HCEC 1CT (cell line): ENCODE data around the gene PIGR.
A peak's percentile ranks its signal among the peaks of the same experiment; 100 is the strongest.

ENCODE experiments used
- DNase-seq: peaks from one replicate; pipeline ENCODE4 v3.0.0-alpha.2; 2017

The PIGR gene

GRCh38 chr1:206946261-206946660 lies at the start of gene PIGR:
Gene PIGR, minus strand, starts transcription at chr1:206946466. Its CDS starts 5,935 bp downstream, at chr1:206940531.
- no peak for DNase-seq

GRCh38 chr1:206992790-206993189 lies 46.5 kb upstream of the PIGR start:
- no peak for DNase-seq

- DNase-seq = no peak
Observed at GRCh38 chr1:206987873-206988272, 41.6 kb upstream of the PIGR start.

GRCh38 chr1:206986885-206987284 lies 40.6 kb upstream of the PIGR start:
- no peak for DNase-seq

GRCh38 chr1:206986402-206986801 lies 40.1 kb upstream of the PIGR start:
- no peak for DNase-seq

- no peak for DNase-seq
Observed at GRCh38 chr1:206985162-206985749, 39.0 kb upstream of the PIGR start.

GRCh38 chr1:206982216-206982615 lies 36.0 kb upstream of the PIGR start:
- peak; percentile 26 for DNase-seq

- peak; percentile 18 for DNase-seq
Observed at GRCh38 chr1:206979379-206980043, 33.2 kb upstream of the PIGR start.

GRCh38 chr1:206978259-206978658 lies 32.0 kb upstream of the PIGR start:
- DNase-seq = no peak

- DNase-seq = no peak
Observed at GRCh38 chr1:206975306-206975705, 29.0 kb upstream of the PIGR start.

GRCh38 chr1:206974140-206974539 lies 27.9 kb upstream of the PIGR start:
- DNase-seq = no peak

GRCh38 chr1:206972728-206973127 lies 26.5 kb upstream of the PIGR start:
- DNase-seq = no peak

GRCh38 chr1:206971029-206971655 lies 24.9 kb upstream of the PIGR start:
- DNase-seq = no peak

- no peak for DNase-seq
Observed at GRCh38 chr1:206970446-206970845, 24.2 kb upstream of the PIGR start, which contains the start of gene FCAMR. Gene FCAMR, minus strand, starts transcription at chr1:206970460. Its CDS starts 335 bp downstream, at chr1:206970125.

GRCh38 chr1:206969090-206969489 lies 22.8 kb upstream of the PIGR start:
- DNase-seq = no peak

GRCh38 chr1:206967096-206967849 lies 21.0 kb upstream of the PIGR start:
- DNase-seq = peak; percentile 21

- no peak for DNase-seq
Observed at GRCh38 chr1:206965781-206966180, 19.5 kb upstream of the PIGR start.

GRCh38 chr1:206963740-206964139 lies 17.5 kb upstream of the PIGR start:
- no peak for DNase-seq

GRCh38 chr1:206963119-206963712 lies 16.9 kb upstream of the PIGR start:
- peak; percentile 22 for DNase-seq

- no peak for DNase-seq
Observed at GRCh38 chr1:206962272-206962671, 16.0 kb upstream of the PIGR start.

- no peak for DNase-seq
Observed at GRCh38 chr1:206961668-206962067, 15.4 kb upstream of the PIGR start.

- no peak for DNase-seq
Observed at GRCh38 chr1:206960676-206961386, 14.6 kb upstream of the PIGR start.
